A673 (cell line): ENCODE measurements around the gene EIF5. TPM values are rescaled to one million over a fixed set of nuclear protein-coding genes. Genes with fewer than 3 reads are reported as not detected.

Experiments
- Bru-seq: library from RNA; stranded (reverse); fragments of 400-500 nt; gene quantifications from one replicate; lab custom pipeline; 2021; lab: Mats Ljungman, UMichigan
- BruChase-seq, 2 experiments: library from RNA; stranded (reverse); fragments of 400-500 nt; gene quantifications; one replicate each; lab custom pipeline; 2021; lab: Mats Ljungman, UMichigan
- BruUV-seq: library from RNA; stranded (reverse); fragments of 400-500 nt; replicated peaks from 2 replicates; lab custom pipeline; 2021; lab: Mats Ljungman, UMichigan
- CTCF ChIA-PET: fragments of 300-600 bp; sonication (Branson Sonifier 250); formaldehyde crosslinking; loops from one replicate; lab custom pipeline; 2022; ENCODE audit warnings: antibody characterized with exemption; lab: Charles Lee
- POLR2A ChIA-PET: fragments of 300-600 bp; sonication (Branson Sonifier 250); formaldehyde crosslinking; loops from one replicate; lab custom pipeline; 2022; ENCODE audit warnings: antibody characterized with exemption; ENCODE audit not compliant: low non-redundant PET; lab: Charles Lee
- DNase-seq: peaks from one replicate; pipeline ENCODE4 v3.0.0-alpha.2; 2015; ENCODE audit warnings: low spot score
- H3K27ac ChIP-seq: fragments of 200-600 bp; sonication (generic); 2 replicates; pipeline ENCODE4 v1.5.1; 2016; ENCODE audit warnings: mixed run types, low read depth, mild to moderate bottlenecking, mixed read lengths, antibody characterized with exemption, low read length; ENCODE audit not compliant: poor library complexity, severe bottlenecking
- H3K27me3 ChIP-seq: fragments of 200-600 bp; sonication (generic); replicated peaks from 2 replicates; pipeline ENCODE4 v1.6.1; 2017; ENCODE audit warnings: mixed run types, low read depth, mild to moderate bottlenecking, mixed read lengths, antibody characterized with exemption, low read length; ENCODE audit not compliant: insufficient read depth, poor library complexity
- H3K36me3 ChIP-seq: fragments of 200-600 bp; sonication (generic); 2 replicates; pipeline ENCODE4 v1.6.1; 2016; ENCODE audit warnings: mixed run types, mild to moderate bottlenecking, mixed read lengths, antibody characterized with exemption, low read length; ENCODE audit not compliant: insufficient read depth, poor library complexity, severe bottlenecking
- H3K4me1 ChIP-seq: fragments of 200-600 bp; sonication (generic); 2 replicates; pipeline ENCODE4 v1.6.1; 2017; ENCODE audit warnings: mixed run types, mild to moderate bottlenecking, mixed read lengths, antibody characterized with exemption, low read length; ENCODE audit not compliant: insufficient read depth, poor library complexity, severe bottlenecking
- H3K4me3 ChIP-seq: fragments of 200-600 bp; sonication (generic); 2 replicates; pipeline ENCODE4 v1.5.1; 2016; ENCODE audit warnings: low read depth, mixed run types, mild to moderate bottlenecking, mixed read lengths, low read length; ENCODE audit not compliant: poor library complexity, severe bottlenecking
- H3K9me3 ChIP-seq: fragments of 200-600 bp; sonication (generic); 2 replicates; pipeline ENCODE4 v1.6.1; 2016; ENCODE audit warnings: mixed run types, low read depth, mild to moderate bottlenecking, mixed read lengths, antibody characterized with exemption, low read length; ENCODE audit not compliant: poor library complexity, severe bottlenecking
- EZH2 ChIP-seq: fragments of 200-600 bp; sonication (generic); IDR thresholded peaks from 2 replicates; pipeline ENCODE4 v1.6.1; 2017; ENCODE audit warnings: borderline replicate concordance, low read depth, mild to moderate bottlenecking, mixed read lengths, antibody characterized with exemption, low read length; ENCODE audit not compliant: poor library complexity, severe bottlenecking
- intact Hi-C: fragments of 100-400 bp; cut with micrococcal nuclease; formaldehyde crosslinking; loops from one replicate; pipeline ENCODE4 v1.10.0; 2022; ENCODE audit not compliant: unreplicated experiment
- long read RNA-seq: library from polyadenylated mRNA; stranded (forward); transcript quantifications from one replicate; pipeline ENCODE4 v2.0.0, GENCODE V29; 2022
- total RNA-seq: library from RNA; stranded (reverse); gene quantifications from 2 replicates; pipeline ENCODE4 v1.2.3, GENCODE V29; 2021
- TF ChIP-seq, protein P1 (sequence below): fragments of 300-800, 200-600 bp; sonication (generic); conservative IDR thresholded peaks from 2 replicates; pipeline ENCODE4 v1.5.1; 2017; ENCODE audit warnings: low read depth, mild to moderate bottlenecking, antibody characterized with exemption, low read length, moderate library complexity, mixed read lengths

EIF5 gene
- total RNA-seq = 416 and 446 TPM in 2 replicates
- Bru-seq, nascent RNA = percentile 99 among the genes with signal in this experiment
- BruChase-seq, experiment 1, labeled RNA remaining after a 2-hour chase = percentile 99 among the genes with signal in this experiment
- BruChase-seq, experiment 2, labeled RNA remaining after a 6-hour chase = percentile 98 among the genes with signal in this experiment
- long read RNA-seq, full-length matches to known transcripts = 1,378 of 1,747 reads
- long read RNA-seq, partial matches to known transcripts = 207 of 1,747 reads
- long read RNA-seq, other reads (novel, unspliced or antisense) = 162 of 1,747 reads

DNA sequence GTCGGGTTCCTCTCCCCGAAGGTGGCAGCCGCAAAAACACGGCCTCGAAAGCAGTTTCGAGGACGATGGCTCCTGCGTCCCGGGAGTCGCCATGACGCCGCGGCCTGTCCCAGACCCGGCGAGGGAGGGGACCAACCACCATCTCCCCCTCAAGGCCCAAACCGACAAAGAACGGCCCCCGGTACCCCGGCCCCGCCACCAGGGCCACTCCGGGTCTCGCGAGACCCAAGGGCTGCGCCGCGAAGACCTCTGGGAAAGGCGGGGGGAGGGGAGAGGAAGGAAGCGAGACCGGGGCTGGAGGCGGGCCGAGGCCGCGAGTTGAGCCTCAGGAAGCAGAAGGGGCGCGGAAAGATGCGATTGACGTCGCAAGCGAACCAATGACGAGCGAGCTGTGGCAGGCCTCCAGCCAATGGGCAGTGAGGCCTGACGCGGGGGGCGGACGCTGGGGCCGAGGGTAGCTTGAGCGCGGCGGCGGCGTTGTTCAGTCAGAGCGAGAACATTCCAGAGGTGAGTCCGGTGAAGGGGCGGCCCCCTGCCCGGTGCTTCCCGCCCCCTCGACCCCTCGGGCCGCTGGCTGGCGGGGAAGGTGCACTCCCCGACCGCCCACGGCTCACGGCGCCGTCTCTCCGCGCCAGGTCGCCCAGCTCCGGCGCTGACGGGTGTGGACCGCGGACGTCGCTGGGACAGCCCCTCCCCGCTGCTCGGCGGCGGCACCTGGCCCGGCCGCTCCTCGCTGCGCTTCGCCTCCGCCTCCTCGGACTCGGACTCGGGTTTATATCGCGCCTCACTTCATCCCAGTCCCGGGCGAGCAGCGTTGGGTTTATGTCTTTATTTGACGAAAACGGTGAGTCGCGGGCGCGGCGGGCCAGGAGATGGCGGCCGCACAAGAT is at the start of gene EIF5:
Gene EIF5 (plus strand): TSS at position 484 of the 890 bp plus-strand sequence. CDS start 1,624 bp downstream, outside the sequence.
- DNase-seq = peak; percentile 99
- intact Hi-C loops = no loop called here
- POLR2A ChIA-PET = interaction anchor here (0.6 to 1.2 kb wide), 3 partner anchors 9 to 37 kb away, joined by 3 to 4 read pairs (median 3); no protein-coding TSS in a partner anchor
- Histone ChIP-seq H3K27ac (peak within 1 kb of the TSS; percentile 99), H3K27me3 (no peaks in the 10 kb centered on the region), H3K4me1 (peaks cover 18% of the 10 kb centered on the region), H3K36me3 (peaks cover 38% of the 10 kb centered on the region), H3K4me3 (peak within 1 kb of the TSS; percentile 90), H3K9me3 (no peaks in the 10 kb centered on the region)
- CTCF ChIA-PET = interaction anchor here (0.7 to 1.1 kb wide), 2 partner anchors 53 to 56 kb away, joined by 3 read pairs; no protein-coding TSS in a partner anchor
- no peak for TF ChIP-seq EZH2
- TF ChIP-seq, protein P1, sequence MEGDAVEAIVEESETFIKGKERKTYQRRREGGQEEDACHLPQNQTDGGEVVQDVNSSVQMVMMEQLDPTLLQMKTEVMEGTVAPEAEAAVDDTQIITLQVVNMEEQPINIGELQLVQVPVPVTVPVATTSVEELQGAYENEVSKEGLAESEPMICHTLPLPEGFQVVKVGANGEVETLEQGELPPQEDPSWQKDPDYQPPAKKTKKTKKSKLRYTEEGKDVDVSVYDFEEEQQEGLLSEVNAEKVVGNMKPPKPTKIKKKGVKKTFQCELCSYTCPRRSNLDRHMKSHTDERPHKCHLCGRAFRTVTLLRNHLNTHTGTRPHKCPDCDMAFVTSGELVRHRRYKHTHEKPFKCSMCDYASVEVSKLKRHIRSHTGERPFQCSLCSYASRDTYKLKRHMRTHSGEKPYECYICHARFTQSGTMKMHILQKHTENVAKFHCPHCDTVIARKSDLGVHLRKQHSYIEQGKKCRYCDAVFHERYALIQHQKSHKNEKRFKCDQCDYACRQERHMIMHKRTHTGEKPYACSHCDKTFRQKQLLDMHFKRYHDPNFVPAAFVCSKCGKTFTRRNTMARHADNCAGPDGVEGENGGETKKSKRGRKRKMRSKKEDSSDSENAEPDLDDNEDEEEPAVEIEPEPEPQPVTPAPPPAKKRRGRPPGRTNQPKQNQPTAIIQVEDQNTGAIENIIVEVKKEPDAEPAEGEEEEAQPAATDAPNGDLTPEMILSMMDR = no peak
- BruUV-seq = no TSS peak

DNA sequence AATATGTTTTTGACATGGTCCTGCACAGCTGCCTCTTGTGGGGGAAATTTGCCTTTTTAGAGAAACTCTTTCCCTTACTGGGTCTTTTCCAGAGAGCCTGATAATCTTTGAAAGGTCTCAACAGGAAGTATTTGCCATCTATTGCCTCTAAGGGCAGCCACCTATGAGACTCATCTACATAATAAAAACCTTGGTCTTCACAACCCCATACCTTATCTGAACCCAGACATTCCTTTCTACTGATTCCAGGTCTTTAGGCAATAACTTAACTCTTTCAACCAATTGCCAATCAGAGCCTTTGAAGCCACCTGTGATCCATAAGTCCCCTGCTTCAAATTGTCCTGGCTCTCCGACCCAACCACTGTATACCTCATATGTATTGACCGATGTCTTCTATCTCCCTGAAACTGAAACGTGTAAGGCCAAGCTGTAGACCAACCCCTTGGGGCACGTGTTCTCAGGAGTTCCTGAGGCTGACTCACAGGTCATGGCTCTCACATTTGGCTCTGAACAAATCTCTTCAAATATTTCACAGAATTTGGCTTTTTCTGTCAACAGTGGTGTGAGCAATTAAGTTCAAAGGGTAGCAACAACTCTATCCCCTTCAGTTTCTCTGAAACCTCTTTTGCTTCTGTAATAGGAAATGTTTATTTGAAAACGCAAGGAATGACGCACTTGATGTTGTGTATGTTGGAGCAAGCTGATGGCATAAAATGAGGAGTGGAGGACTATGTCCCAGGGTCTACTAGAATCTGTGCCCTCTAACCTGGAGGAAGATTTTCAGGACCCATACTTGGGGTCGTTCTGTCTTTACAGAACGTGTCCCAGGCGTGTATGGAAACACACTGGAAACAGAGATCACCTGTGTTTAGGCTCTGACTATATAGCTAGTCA is 49.2 kb upstream of the EIF5 start:
- TF ChIP-seq, protein P1 = no peak
- TF ChIP-seq EZH2 = no peak
- POLR2A ChIA-PET = no interaction called here
- H3K9me3 ChIP-seq = no peaks in the 10 kb centered on the region
- no peaks in the 10 kb centered on the region for H3K27me3 ChIP-seq
- CTCF ChIA-PET = no interaction called here
- H3K4me3 ChIP-seq = no peak overlapping the region
- H3K36me3 ChIP-seq = no peaks in the 10 kb centered on the region
- no TSS peak for BruUV-seq
- intact Hi-C loops = no loop called here
- no peak overlapping the region for H3K27ac ChIP-seq
- peaks cover 4% of the 10 kb centered on the region for H3K4me1 ChIP-seq
- no peak for DNase-seq

DNA sequence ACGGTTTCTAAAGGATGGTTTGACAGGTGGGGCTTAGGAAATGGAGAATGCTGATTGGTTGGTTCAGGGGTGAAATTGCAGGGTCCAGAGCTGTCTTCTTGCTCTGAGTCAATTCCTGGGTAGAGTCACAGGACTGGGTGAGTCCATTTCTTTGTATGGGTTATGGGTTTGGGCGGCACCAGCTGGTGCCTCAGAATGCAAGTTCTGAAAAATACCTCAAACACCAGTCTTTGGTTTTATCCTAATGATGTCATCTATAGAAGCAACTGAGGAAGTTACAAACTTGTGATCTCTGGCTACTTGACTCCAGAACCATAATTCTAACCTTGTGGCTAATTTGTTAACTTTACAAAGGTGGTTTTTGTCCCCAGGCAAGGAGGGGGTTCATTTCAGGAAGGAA is 47.6 kb upstream of the EIF5 start:
- BruUV-seq = no TSS peak
- no peak for DNase-seq
- Histone ChIP-seq H3K4me1 (no peaks in the 10 kb centered on the region), H3K27me3 (no peaks in the 10 kb centered on the region), H3K27ac (no peak overlapping the region), H3K36me3 (no peaks in the 10 kb centered on the region), H3K9me3 (no peaks in the 10 kb centered on the region), H3K4me3 (no peak overlapping the region)
- ChIA-PET POLR2A (no interaction called here), CTCF (no interaction called here)
- TF ChIP-seq, protein P1 = no peak
- no peak for TF ChIP-seq EZH2
- intact Hi-C loops = no loop called here
